Gastrocnemius medialis (tissue), 4 donors: ENCODE results near the gene SLC66A1. TPM values are rescaled to one million over a fixed set of nuclear protein-coding genes. Genes with fewer than 3 reads are reported as not detected.

Experiments used
- ATAC-seq, 2 donors: fragments of 150-250 bp; one replicate each; pipeline ENCODE4 v1.9.1; 2016
- DNase-seq, 2 donors: peaks; one replicate each; pipeline ENCODE4 v3.0.0-alpha.2; 2019
- H3K27ac ChIP-seq, 4 donors: fragments of 200-600 bp; sonication (generic); 1 replicate in 1 of 4; 2 replicates in 3 of 4; pipeline ENCODE4 v1.5.1; 2016 to 2018; ENCODE audit warnings: mild to moderate bottlenecking in 2 of 4, moderate library complexity in 1 of 4
- H3K27me3 ChIP-seq, 3 donors: fragments of 200-600 bp; sonication (generic) in 2 of 3; 1 replicate in 1 of 3; 2 replicates in 2 of 3; pipeline versions ENCODE4 v1.5.1 to v1.6.0; 2016 to 2019; ENCODE audit warnings: mild to moderate bottlenecking in 1 of 3, moderate library complexity in 1 of 3
- H3K36me3 ChIP-seq, 2 donors: fragments of 200-600 bp; sonication (generic) in 1 of 2; one replicate each; pipeline ENCODE4 v1.5.1; 2017 to 2018
- H3K4me1 ChIP-seq, 2 donors: fragments of 200-600 bp; sonication (generic) in 1 of 2; one replicate each; pipeline ENCODE4 v1.5.1; 2016 to 2017; ENCODE audit warnings: mild to moderate bottlenecking in 2 of 2
- H3K4me3 ChIP-seq, 4 donors: fragments of 200-600 bp; sonication (generic) in 3 of 4; 1 replicate in 1 of 4; 2 replicates in 3 of 4; pipeline ENCODE4 v1.5.1; 2016 to 2019; ENCODE audit warnings: mild to moderate bottlenecking in 2 of 4
- H3K9me3 ChIP-seq, 3 donors: fragments of 200-600 bp; sonication (generic) in 2 of 3; 1 replicate in 1 of 3; 2 replicates in 2 of 3; pipeline ENCODE4 v1.5.1; 2016 to 2019
- CTCF ChIP-seq, 5 experiments: fragments of 450-650 bp in 3 of 5; fragments of 200-600 bp in 2 of 5; sonication (generic) in 2 of 5; IDR thresholded peaks in 4 of 5; conservative IDR thresholded peaks in 1 of 5; 1 replicate in 4 of 5; 2 replicates in 1 of 5; pipeline ENCODE4 v1.5.1; 2016 to 2019; ENCODE audit warnings: antibody characterized with exemption in 5 of 5, mild to moderate bottlenecking in 3 of 5, moderate library complexity in 3 of 5
- POLR2A ChIP-seq, 2 donors: fragments of 450-650 bp; IDR thresholded peaks; one replicate each; pipeline ENCODE4 v1.6.1; 2017; ENCODE audit warnings: antibody characterized with exemption in 2 of 2, mild to moderate bottlenecking in 2 of 2, moderate library complexity in 2 of 2
- in situ Hi-C, 4 donors: fragments of 200-750 bp; cut with MboI; loops; one replicate each; pipeline versions ENCODE4 v1.15.0 to v1.8.0; 2017; ENCODE audit warnings: low sequenced_read_pairs in 4 of 4
- intact Hi-C: fragments of 100-400 bp; cut with DNase I; formaldehyde crosslinking; loops from one replicate; pipeline ENCODE4 v1.15.1; 2023; ENCODE audit warnings: low total_unique reads
- total RNA-seq, 4 donors: library from RNA; depleted of rRNA; stranded (reverse); fragments of >200 nt; gene quantifications; one replicate each; pipeline versions ENCODE4 v1.1.0 to v1.2.3, GENCODE V29; 2016

The SLC66A1 gene
- total RNA-seq, 4 donors from 2014 or later, result 13.9 to 30.0 (median 19.3) TPM

GRCh38 chr1:19350566-19350965, 38.4 kb downstream of the SLC66A1 start:
- no peak overlapping the region for H3K27ac ChIP-seq
- no peaks in the 10 kb centered on the region for H3K27me3 ChIP-seq
- ATAC-seq (no peak), DNase-seq (no peak)
- H3K9me3 ChIP-seq, result no peaks in the 10 kb centered on the region
- no peak overlapping the region for H3K4me3 ChIP-seq
- no peaks in the 10 kb centered on the region for H3K4me1 ChIP-seq
- intact Hi-C loops (no loop called here), in situ Hi-C loops (no loop called here)
- TF ChIP-seq CTCF (IDR thresholded peaks at IDR 0.05 in 4 of 5, conservative IDR thresholded peaks at IDR 0.05 in 1 of 5) (no peak), POLR2A (IDR thresholded peaks at IDR 0.05) (no peak)
- peaks cover 0 to 54% of the 10 kb centered on the region in 2 donors for H3K36me3 ChIP-seq

- no peak for DNase-seq
- no peak overlapping the region for H3K4me3 ChIP-seq
- H3K4me1 ChIP-seq, result no peaks in the 10 kb centered on the region
- no peaks in the 10 kb centered on the region for H3K27me3 ChIP-seq
- peak overlapping the region in 1 of 4 donors; percentile 15 for H3K27ac ChIP-seq
- TF ChIP-seq CTCF (IDR thresholded peaks at IDR 0.05 in 4 of 5, conservative IDR thresholded peaks at IDR 0.05 in 1 of 5) (no peak), POLR2A (IDR thresholded peaks at IDR 0.05) (no peak)
- in situ Hi-C loops (no loop called here), intact Hi-C loops (no loop called here)
- H3K9me3 ChIP-seq, result no peaks in the 10 kb centered on the region
- ATAC-seq, result no peak
- peaks cover 0 to 67% of the 10 kb centered on the region in 2 donors for H3K36me3 ChIP-seq
These were observed 39.7 kb downstream of the SLC66A1 start for GRCh38 chr1:19351873-19352272.

- DNase-seq (no peak), ATAC-seq (no peak)
- no peak overlapping the region for H3K4me3 ChIP-seq
- H3K4me1 ChIP-seq, result no peaks in the 10 kb centered on the region
- no peak for TF ChIP-seq POLR2A (IDR thresholded peaks at IDR 0.05)
- no peak for TF ChIP-seq CTCF (IDR thresholded peaks at IDR 0.05 in 4 of 5, conservative IDR thresholded peaks at IDR 0.05 in 1 of 5)
- H3K9me3 ChIP-seq, result no peaks in the 10 kb centered on the region
- peak overlapping the region in 2 of 4 donors; percentile 3 to 6 for H3K27ac ChIP-seq
- H3K27me3 ChIP-seq, result no peaks in the 10 kb centered on the region
- intact Hi-C loops (no loop called here), in situ Hi-C loops (no loop called here)
- H3K36me3 ChIP-seq, result peaks cover 0 to 70% of the 10 kb centered on the region in 2 donors
These were observed 40.7 kb downstream of the SLC66A1 start for GRCh38 chr1:19352839-19353238.

GRCh38 chr1:19353596-19353995, 41.5 kb downstream of the SLC66A1 start:
- in situ Hi-C loops, result no loop called here
- Histone ChIP-seq H3K4me3 (no peak overlapping the region), H3K27ac (no peak overlapping the region), H3K9me3 (no peaks in the 10 kb centered on the region), H3K36me3 (peaks cover 0 to 70% of the 10 kb centered on the region in 2 donors), H3K27me3 (no peaks in the 10 kb centered on the region), H3K4me1 (no peaks in the 10 kb centered on the region)
- intact Hi-C loops, result no loop called here
- TF ChIP-seq POLR2A (IDR thresholded peaks at IDR 0.05) (no peak), CTCF (IDR thresholded peaks at IDR 0.05 in 4 of 5, conservative IDR thresholded peaks at IDR 0.05 in 1 of 5) (no peak)
- DNase-seq, result no peak
- no peak for ATAC-seq

- peaks cover 0 to 69% of the 10 kb centered on the region in 2 donors for H3K36me3 ChIP-seq
- no peak for DNase-seq
These were observed 42.4 kb downstream of the SLC66A1 start for GRCh38 chr1:19354531-19354981.

More at GRCh38 chr1:19354531-19354981, 42.4 kb downstream of the SLC66A1 start:
- Histone ChIP-seq H3K27ac (no peak overlapping the region), H3K9me3 (no peaks in the 10 kb centered on the region), H3K27me3 (no peaks in the 10 kb centered on the region), H3K4me3 (no peak overlapping the region), H3K4me1 (peaks cover 0 to 2% of the 10 kb centered on the region in 2 donors)
- TF ChIP-seq CTCF (IDR thresholded peaks at IDR 0.05 in 4 of 5, conservative IDR thresholded peaks at IDR 0.05 in 1 of 5), result no peak
- no peak for TF ChIP-seq POLR2A (IDR thresholded peaks at IDR 0.05)
- intact Hi-C loops, result no loop called here
- in situ Hi-C loops, result no loop called here
- ATAC-seq, result no peak
